ENCODE measurements around the gene ZNF567.
"Not testable (repeated sequence)": the region's sequence is repeated elsewhere in the genome, so short reads cannot be mapped to it uniquely, and the experiment has no call there.

Gene ZNF567

GRCh38 chr19:36748431-36749275 is 61.2 kb downstream of the ZNF567 start:
- DNase-seq (ENCODE audit: low read depth) = no peak
- no peak overlapping the region for H3K4me3 ChIP-seq (ENCODE audit: low read depth, low read length)

GRCh38 chr19:36749613-36750012 is 62.2 kb downstream of the ZNF567 start:
- not testable (repeated sequence) for H3K4me3 ChIP-seq (ENCODE audit: low read depth, low read length)

GRCh38 chr19:36750066-36750691 is 62.8 kb downstream of the ZNF567 start:
- DNase-seq (ENCODE audit: low read depth) = no peak
- H3K4me3 ChIP-seq (ENCODE audit: low read depth, low read length) = no peak overlapping the region

More at GRCh38 chr19:36749613-36750012, 62.2 kb downstream of the ZNF567 start:
- not testable (repeated sequence) for DNase-seq (ENCODE audit: low read depth)

All from skeletal muscle cell (primary cell).